WTC11 (cell line): ENCODE results near the gene AQP5.

ENCODE experiments used
- CBFB ChIP-seq: sonication (generic); formaldehyde crosslinking; IDR thresholded peaks from 2 replicates; pipeline ENCODE4 v1.8.1; 2022; ENCODE audit warnings: mild to moderate bottlenecking, low read depth, missing genetic modification reagents
- CTCF ChIP-seq: fragments of 200-600 bp; IDR thresholded peaks from 2 replicates; pipeline ENCODE4 v1.8.0; 2022; ENCODE audit warnings: antibody characterized with exemption
- FOXJ3 ChIP-seq: sonication (generic); formaldehyde crosslinking; IDR thresholded peaks from 2 replicates; pipeline ENCODE4 v1.9.0; 2021; ENCODE audit warnings: missing genetic modification reagents, mild to moderate bottlenecking, borderline replicate concordance
- MAX ChIP-seq: sonication (generic); formaldehyde crosslinking; IDR thresholded peaks from 2 replicates; pipeline ENCODE4 v1.8.0; 2022; ENCODE audit warnings: mild to moderate bottlenecking, missing genetic modification reagents
- SP1 ChIP-seq: sonication (generic); formaldehyde crosslinking; conservative IDR thresholded peaks from 2 replicates; pipeline ENCODE4 v1.8.1; 2022; ENCODE audit warnings: missing genetic modification reagents
- ZBTB21 ChIP-seq: sonication (generic); formaldehyde crosslinking; IDR thresholded peaks from 2 replicates; pipeline ENCODE4 v1.8.1; 2023; ENCODE audit warnings: mild to moderate bottlenecking, missing genetic modification reagents, borderline replicate concordance
- ZBTB43 ChIP-seq: sonication (generic); formaldehyde crosslinking; IDR thresholded peaks from 2 replicates; pipeline ENCODE4 v1.8.1; 2023; ENCODE audit warnings: mild to moderate bottlenecking, missing genetic modification reagents
- TF ChIP-seq, protein P1 (sequence below): sonication (generic); formaldehyde crosslinking; IDR thresholded peaks from 2 replicates; pipeline ENCODE4 v1.8.1; 2022; ENCODE audit warnings: mild to moderate bottlenecking, moderate library complexity, missing genetic modification reagents

DNA sequence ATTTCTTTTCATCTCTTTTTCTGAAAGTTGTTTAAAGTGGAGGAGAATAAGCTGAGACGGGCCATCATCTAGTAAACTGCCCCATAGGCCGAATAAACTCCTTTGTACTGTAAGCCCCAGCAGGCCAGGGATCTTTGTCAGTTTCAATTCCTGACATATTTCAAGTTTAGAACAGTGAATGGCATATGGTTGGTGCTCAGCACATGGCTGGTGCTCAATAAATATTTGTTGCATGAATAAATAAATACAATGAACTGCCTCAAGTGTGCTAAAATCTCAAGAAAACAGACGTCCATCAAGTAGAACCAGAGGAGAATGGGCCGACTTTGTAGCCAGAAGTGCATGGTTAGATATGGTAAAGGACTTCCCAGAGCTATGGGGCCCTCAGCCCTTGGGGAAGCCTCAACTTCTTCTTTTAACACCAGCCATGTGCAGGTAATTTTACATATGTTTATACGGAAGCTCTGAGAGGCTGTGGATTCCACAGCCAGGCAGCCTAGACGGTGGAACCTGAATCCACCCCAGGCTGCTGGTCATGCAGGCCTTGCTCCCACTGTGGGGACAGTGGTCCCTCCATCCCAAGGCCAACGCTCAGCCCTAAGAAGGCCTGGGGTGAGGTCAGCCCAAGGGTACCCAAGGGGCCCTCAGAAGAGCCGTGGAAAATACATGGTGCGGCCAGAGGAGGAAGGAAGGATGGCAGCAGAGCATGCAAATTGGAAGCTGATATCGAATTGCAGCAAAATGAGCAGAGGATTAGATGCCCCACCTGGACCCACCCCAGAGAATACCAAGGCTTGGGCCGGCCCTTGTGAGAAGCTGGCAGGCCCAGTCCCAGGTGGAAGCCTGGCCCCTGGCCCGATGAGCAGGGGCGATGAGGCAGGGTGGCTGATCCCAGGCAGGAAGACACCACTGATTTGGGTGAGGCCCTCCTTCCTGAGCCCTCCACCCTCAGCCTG lies 19.8 kb upstream of the AQP5 start:
- TF ChIP-seq ZBTB21 (no peak), CTCF (no peak), ZBTB43 (CRISPR knock-in tag) (no peak), SP1 (CRISPR knock-in tag) (no peak), CBFB (CRISPR knock-in tag) (no peak), FOXJ3 (CRISPR knock-in tag) (no peak), MAX (CRISPR knock-in tag) (no peak)
- TF ChIP-seq, protein P1, sequence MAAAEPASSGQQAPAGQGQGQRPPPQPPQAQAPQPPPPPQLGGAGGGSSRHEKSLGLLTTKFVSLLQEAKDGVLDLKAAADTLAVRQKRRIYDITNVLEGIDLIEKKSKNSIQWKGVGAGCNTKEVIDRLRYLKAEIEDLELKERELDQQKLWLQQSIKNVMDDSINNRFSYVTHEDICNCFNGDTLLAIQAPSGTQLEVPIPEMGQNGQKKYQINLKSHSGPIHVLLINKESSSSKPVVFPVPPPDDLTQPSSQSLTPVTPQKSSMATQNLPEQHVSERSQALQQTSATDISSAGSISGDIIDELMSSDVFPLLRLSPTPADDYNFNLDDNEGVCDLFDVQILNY (CRISPR knock-in tag) = no peak
